AG09319 (cell line): ENCODE data around the gene IL16.
"Not testable (repeated sequence)": the region's sequence is repeated elsewhere in the genome, so short reads cannot be mapped to it uniquely, and the experiment has no call there.

Source experiments
- DNase-seq: peaks from one replicate; pipeline ENCODE4 v3.0.0-alpha.2; 2010; ENCODE audit warnings: low read depth; ENCODE audit errors: extremely low read depth
- TF ChIP-seq, protein P1 (sequence below): IDR thresholded peaks from 2 replicates; pipeline ENCODE4 v1.5.1; 2011; ENCODE audit warnings: low read depth, mild to moderate bottlenecking, inconsistent platforms, low read length, moderate library complexity

The IL16 gene

DNA sequence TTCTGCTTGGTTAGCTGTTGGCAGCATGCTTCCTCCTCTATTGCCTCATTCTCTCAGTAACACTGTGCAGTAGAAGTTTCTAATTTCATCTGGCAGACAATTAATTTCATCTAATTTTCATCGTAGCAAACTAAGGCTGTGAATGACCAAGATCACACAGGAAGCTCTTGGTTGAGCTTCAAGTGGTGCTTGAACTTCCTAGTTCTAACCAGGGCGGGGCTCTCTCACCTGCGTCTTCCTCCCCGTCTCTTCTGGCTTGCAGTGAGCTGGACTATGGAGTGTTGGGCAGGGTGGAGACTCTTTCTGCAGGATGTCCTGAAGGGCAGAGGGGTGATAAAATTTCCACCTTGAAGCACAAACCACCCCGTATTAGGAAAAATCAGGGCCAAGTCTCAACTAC lies 2.0 kb upstream of the IL16 start:
- TF ChIP-seq, protein P1, sequence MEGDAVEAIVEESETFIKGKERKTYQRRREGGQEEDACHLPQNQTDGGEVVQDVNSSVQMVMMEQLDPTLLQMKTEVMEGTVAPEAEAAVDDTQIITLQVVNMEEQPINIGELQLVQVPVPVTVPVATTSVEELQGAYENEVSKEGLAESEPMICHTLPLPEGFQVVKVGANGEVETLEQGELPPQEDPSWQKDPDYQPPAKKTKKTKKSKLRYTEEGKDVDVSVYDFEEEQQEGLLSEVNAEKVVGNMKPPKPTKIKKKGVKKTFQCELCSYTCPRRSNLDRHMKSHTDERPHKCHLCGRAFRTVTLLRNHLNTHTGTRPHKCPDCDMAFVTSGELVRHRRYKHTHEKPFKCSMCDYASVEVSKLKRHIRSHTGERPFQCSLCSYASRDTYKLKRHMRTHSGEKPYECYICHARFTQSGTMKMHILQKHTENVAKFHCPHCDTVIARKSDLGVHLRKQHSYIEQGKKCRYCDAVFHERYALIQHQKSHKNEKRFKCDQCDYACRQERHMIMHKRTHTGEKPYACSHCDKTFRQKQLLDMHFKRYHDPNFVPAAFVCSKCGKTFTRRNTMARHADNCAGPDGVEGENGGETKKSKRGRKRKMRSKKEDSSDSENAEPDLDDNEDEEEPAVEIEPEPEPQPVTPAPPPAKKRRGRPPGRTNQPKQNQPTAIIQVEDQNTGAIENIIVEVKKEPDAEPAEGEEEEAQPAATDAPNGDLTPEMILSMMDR: no peak
- DNase-seq: no peak

DNA sequence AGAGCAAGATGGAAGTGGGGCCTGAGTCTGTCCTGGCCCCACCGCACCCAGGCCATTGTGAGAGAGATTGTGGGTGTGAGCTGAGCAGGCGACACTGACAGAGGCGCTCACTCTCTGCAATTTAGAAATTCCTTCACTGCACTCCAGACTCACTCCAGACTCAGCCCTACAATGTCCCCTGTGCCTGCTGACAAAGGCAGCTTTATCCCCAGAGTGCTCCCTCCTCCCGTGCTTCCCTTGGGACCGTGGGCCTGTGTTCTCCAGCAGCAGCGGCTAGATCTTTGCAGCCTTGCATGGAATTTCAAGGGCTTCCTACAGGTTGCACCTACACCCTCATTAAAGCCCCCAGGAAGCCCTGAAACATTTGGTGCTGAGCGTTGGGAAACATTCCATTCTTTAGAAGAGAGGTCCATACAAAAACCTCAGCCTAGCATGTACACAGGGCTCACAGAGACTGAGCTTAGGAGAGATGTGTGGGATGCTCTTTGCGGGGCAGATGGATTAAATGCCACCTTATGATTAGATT lies 1.3 kb upstream of the IL16 start:
- DNase-seq: no peak
- TF ChIP-seq, protein P1: no peak

DNA sequence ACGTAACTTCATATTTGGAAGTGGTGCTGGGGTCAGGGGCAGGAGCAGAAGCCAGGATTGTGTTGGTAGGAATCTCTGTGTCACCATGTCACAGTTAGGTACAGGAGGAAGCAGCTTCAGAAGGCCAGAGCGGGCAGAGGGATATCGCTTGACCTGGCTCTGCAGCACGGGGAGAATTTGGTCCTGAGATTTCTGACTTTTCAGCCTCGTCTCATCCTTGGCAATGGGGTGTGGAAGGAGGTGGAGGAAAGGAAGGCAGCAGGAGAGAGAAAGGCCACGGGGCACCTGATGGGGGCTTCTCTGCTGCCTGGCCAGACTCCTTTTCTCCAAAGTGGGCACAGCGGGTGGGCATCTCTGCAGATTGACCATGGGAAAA lies 564 bp downstream of the IL16 start:
- TF ChIP-seq, protein P1: no peak
- DNase-seq: no peak

DNA sequence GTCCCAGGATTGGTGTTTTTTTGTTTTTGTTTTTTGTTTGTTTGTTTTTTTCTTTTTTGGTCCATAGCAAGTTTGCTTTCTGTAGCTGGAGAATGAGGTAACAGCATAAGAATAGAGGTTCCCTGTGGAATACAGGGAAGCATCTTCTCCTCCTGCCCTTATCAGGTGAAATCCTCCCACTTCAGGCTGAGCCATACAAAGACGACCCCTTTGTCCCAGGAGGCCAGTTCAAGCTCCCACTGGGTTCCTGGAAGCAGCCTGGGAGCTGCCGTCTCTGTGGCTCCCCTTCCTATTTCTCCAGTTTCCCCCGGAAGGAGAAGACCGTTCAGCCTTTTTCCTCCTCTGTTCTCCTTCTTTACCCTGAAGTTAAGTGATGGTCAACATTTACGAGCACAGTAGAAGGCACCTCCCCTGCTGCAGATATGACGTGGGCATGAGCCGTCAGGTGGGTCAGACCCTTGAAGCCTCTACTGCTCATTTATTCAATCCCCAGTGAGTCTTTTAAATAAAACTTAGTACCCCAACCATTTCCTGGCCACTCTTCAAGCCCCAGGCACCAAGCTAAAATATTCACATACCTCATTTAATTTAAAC lies 1.1 kb downstream of the IL16 start:
- TF ChIP-seq, protein P1: no peak
- DNase-seq: no peak

DNA sequence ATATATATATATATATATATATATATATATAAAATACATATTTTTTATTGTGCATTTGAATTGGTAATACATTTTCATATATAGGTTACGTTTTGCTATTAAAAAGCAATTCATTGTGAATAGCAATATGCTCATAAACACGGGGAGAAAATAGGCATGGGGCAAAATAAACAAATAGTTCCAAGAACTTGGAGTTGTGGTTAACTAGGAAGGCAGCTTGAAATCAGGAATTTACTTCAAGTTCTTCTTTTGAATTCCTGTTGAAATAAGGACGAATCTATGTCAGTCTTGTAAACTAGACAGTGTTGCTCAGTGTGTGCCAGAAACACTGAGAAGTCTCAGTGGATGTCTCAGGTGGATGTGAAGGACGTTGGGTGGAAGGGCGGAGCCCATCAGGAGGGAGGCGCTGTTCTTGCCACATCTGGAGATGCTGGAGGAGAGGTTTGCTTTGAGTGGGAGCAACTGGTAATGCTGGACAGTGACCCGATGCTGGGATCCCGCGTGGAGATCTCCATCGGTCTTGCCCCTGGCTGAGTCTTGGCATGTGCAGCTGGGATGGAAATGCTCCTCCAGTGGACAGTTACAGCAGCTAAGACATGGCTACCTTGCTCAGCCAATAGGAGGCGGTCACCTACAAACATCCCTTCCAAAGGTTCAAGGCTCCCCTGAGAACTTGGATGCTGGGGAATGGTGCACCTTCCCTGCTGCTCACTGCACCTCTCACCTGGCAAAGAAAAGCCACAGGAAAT lies 2.5 kb downstream of the IL16 start:
- TF ChIP-seq, protein P1: no peak; the same call in 1 of the 2 replicates
- DNase-seq: no peak

DNA sequence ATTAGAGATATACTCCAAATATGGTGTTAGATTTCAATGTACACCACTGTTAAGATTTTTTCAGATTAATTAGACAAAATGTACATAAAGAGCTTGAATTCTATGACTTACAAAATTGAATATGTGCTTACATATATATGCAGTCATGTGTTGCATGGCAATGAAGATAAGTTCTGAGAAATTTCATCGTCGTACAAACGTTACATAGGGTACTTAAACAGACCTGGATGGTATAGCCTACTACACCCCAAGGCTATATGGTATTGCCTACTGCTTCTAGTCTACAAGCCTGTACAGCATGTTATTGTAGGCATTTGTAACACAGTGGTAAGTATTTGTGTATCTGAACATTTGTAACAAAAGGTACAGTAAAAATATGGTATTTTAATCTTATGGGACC lies 9.3 kb downstream of the IL16 start:
- TF ChIP-seq, protein P1: no peak
- no peak for DNase-seq

DNA sequence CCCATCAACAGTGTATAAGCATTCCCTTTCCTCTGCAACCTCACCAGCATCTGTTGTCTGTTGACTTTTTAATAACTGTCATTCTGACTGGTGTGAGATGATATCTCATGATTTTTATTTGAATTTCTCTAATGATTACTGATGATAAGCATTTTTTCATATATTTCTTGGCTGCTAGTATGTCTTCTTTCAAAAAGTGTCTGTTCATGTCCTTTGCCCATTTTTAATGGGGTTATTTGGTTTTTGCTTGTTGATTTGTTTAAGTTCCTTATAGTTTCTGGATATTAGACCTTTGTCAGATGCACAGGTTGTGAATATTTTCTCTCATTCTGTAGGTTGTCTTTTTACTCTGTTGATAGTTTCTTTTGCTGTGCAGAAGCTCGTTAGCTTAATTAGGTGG lies 11.3 kb downstream of the IL16 start:
- not testable (repeated sequence) for DNase-seq
